Measurements from ENCODE around the gene KIAA0825. TPM values are rescaled to one million over a fixed set of nuclear protein-coding genes. Genes with fewer than 3 reads are reported as not detected.

Gene KIAA0825
- total RNA-seq, 1 experiment from 2014 or later: 1.9 TPM

DNA sequence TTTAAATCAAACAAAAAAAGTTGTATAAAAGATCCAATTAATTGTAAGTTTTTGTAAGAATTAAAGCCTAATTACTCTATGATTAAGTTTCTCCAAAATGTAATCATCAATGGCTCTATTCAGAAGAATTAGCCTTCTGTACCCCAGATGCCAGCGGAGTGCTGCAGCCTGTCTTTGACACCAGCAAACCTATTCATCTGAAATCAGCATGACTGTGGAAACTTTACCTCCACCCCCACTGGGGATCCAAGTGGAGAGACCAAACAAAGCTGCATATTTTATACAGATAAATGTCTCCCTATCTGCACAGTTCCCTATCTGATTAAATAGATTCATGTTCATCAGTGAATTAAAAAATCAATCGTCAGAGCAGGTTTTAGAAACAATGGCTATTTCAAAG lies 426.8 kb downstream of the KIAA0825 start:
- CTCF ChIA-PET: no interaction called here
- no TSS peak for BruUV-seq (replicated peaks)
- H3K4me2 ChIP-seq: no peak overlapping the region

DNA sequence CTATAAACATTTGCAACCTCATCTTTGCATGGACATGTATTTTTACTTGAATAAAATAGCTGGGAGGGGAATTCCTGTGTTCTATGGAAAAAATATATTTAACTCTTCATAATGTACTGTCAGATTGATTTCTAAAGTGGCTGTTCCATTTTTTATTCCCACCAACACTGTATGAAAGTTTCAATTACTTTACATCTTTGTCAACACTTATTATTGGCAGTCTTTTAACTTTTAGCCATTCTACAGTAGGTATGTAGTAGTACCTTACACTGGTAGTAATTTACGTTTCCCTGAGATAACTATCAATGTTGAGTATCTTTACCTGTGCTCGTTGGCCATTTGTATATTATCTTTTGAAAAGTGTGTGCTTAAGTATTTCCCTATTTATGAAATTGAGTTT lies 429.7 kb downstream of the KIAA0825 start:
- Histone ChIP-seq H3F3A (ENCODE audit: insufficient read depth, low read depth) (no peaks in the 10 kb centered on the region), H3K27ac (no peak overlapping the region), H3K9me2 (ENCODE audit: insufficient read depth) (no peaks in the 10 kb centered on the region), H3K4me1 (replicated peaks; ENCODE audit: insufficient read depth) (no peaks in the 10 kb centered on the region), H2AFZ (no peak overlapping the region), H3K36me3 (ENCODE audit: low read depth) (no peaks in the 10 kb centered on the region), H3K4me2 (no peak overlapping the region), H3K9me3 (ENCODE audit: insufficient read depth, low read depth) (no peaks in the 10 kb centered on the region), H3K79me2 (ENCODE audit: low read depth) (no peaks in the 10 kb centered on the region), H4K20me1 (ENCODE audit: insufficient read depth) (no peaks in the 10 kb centered on the region), H3K27me3 (ENCODE audit: insufficient read depth, low read depth) (no peaks in the 10 kb centered on the region), H3K4me3 (no peak overlapping the region)
- CTCF ChIA-PET: no interaction called here
- POLR2A ChIA-PET (ENCODE audit: unreplicated experiment): no interaction called here
- intact Hi-C loops (cut with micrococcal nuclease; ENCODE audit: unreplicated experiment): no loop called here
- no peak for DNase-seq
- BruUV-seq (replicated peaks): no TSS peak
- TF ChIP-seq, protein P1, sequence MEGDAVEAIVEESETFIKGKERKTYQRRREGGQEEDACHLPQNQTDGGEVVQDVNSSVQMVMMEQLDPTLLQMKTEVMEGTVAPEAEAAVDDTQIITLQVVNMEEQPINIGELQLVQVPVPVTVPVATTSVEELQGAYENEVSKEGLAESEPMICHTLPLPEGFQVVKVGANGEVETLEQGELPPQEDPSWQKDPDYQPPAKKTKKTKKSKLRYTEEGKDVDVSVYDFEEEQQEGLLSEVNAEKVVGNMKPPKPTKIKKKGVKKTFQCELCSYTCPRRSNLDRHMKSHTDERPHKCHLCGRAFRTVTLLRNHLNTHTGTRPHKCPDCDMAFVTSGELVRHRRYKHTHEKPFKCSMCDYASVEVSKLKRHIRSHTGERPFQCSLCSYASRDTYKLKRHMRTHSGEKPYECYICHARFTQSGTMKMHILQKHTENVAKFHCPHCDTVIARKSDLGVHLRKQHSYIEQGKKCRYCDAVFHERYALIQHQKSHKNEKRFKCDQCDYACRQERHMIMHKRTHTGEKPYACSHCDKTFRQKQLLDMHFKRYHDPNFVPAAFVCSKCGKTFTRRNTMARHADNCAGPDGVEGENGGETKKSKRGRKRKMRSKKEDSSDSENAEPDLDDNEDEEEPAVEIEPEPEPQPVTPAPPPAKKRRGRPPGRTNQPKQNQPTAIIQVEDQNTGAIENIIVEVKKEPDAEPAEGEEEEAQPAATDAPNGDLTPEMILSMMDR (conservative IDR thresholded peaks at IDR 0.05): no peak

More for the DNA sequence above, 426.8 kb downstream of the KIAA0825 start:
- Histone ChIP-seq H3F3A (ENCODE audit: insufficient read depth, low read depth) (no peaks in the 10 kb centered on the region), H3K9me2 (ENCODE audit: insufficient read depth) (no peaks in the 10 kb centered on the region), H3K27ac (no peak overlapping the region), H3K9me3 (ENCODE audit: insufficient read depth, low read depth) (no peaks in the 10 kb centered on the region), H3K36me3 (ENCODE audit: low read depth) (no peaks in the 10 kb centered on the region), H3K4me3 (no peak overlapping the region), H4K20me1 (ENCODE audit: insufficient read depth) (no peaks in the 10 kb centered on the region), H3K79me2 (ENCODE audit: low read depth) (no peaks in the 10 kb centered on the region), H2AFZ (no peak overlapping the region), H3K4me1 (replicated peaks; ENCODE audit: insufficient read depth) (no peaks in the 10 kb centered on the region), H3K27me3 (ENCODE audit: insufficient read depth, low read depth) (no peaks in the 10 kb centered on the region)
- DNase-seq: no peak
- POLR2A ChIA-PET (ENCODE audit: unreplicated experiment): no interaction called here
- TF ChIP-seq, protein P1 (conservative IDR thresholded peaks at IDR 0.05): no peak
- intact Hi-C loops (cut with micrococcal nuclease; ENCODE audit: unreplicated experiment): no loop called here

DNA sequence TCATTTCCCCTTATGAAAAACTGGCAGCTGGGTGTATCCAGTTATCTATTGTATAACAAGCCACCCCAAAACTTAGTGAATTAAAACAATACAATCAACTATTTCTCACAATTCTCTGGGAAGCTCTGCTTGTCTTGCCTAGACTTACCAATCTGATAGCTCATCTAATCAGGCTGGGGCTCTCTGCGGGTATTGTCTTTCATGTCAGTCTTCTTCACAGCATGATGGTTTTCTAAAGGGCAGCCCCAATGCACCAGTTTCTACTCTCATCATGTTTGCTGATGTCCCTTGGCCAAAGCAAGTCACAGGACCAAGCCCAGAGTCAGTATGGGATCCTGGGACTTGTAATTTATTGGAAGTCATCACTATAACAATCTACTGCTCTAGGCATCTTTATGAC lies 433.5 kb downstream of the KIAA0825 start:
- Histone ChIP-seq H3K27me3 (ENCODE audit: insufficient read depth, low read depth) (no peaks in the 10 kb centered on the region), H3K36me3 (ENCODE audit: low read depth) (no peaks in the 10 kb centered on the region), H3K27ac (no peak overlapping the region), H4K20me1 (ENCODE audit: insufficient read depth) (no peaks in the 10 kb centered on the region), H3K4me3 (no peak overlapping the region), H3K4me2 (no peak overlapping the region), H2AFZ (no peak overlapping the region), H3K9me3 (ENCODE audit: insufficient read depth, low read depth) (no peaks in the 10 kb centered on the region), H3K79me2 (ENCODE audit: low read depth) (no peaks in the 10 kb centered on the region), H3K9me2 (ENCODE audit: insufficient read depth) (no peaks in the 10 kb centered on the region), H3K4me1 (replicated peaks; ENCODE audit: insufficient read depth) (no peaks in the 10 kb centered on the region), H3F3A (ENCODE audit: insufficient read depth, low read depth) (no peaks in the 10 kb centered on the region)
- no TSS peak for BruUV-seq (replicated peaks)
- POLR2A ChIA-PET (ENCODE audit: unreplicated experiment): no interaction called here
- CTCF ChIA-PET: no interaction called here
- no peak for TF ChIP-seq EZH2 (IDR thresholded peaks at IDR 0.05; ENCODE audit: low read depth)
- TF ChIP-seq, protein P1 (conservative IDR thresholded peaks at IDR 0.05): no peak
- no peak for DNase-seq
- intact Hi-C loops (cut with micrococcal nuclease; ENCODE audit: unreplicated experiment): no loop called here
